CD4-positive, alpha-beta T cell treated with Interleukin-17A for 1 hour (primary cell): ENCODE data around the gene TMEM125.

Source experiments
- DNase-seq: peaks from one replicate; pipeline ENCODE4 v3.0.0-alpha.2; 2020

Gene TMEM125

GRCh38 chr1:43274804-43275180 is 5.0 kb downstream of the TMEM125 start:
- no peak for DNase-seq

GRCh38 chr1:43275826-43276620 is 6.2 kb downstream of the TMEM125 start:
- no peak for DNase-seq

GRCh38 chr1:43276673-43277072 is 6.9 kb downstream of the TMEM125 start:
- no peak for DNase-seq

GRCh38 chr1:43277116-43277876 is 7.5 kb downstream of the TMEM125 start:
- no peak for DNase-seq

- no peak for DNase-seq
Measured at GRCh38 chr1:43279161-43279560, 9.4 kb downstream of the TMEM125 start.

- DNase-seq, result no peak
Measured at GRCh38 chr1:43279666-43280065, 9.9 kb downstream of the TMEM125 start.

- no peak for DNase-seq
Measured at GRCh38 chr1:43280692-43281091, 10.9 kb downstream of the TMEM125 start.

- DNase-seq, result no peak
Measured at GRCh38 chr1:43282220-43283195, 12.7 kb downstream of the TMEM125 start.

- no peak for DNase-seq
Measured at GRCh38 chr1:43284065-43284464, 14.3 kb downstream of the TMEM125 start.

- no peak for DNase-seq
Measured at GRCh38 chr1:43284546-43285110, 14.8 kb downstream of the TMEM125 start.

- no peak for DNase-seq
Measured at GRCh38 chr1:43285269-43285990, 15.6 kb downstream of the TMEM125 start, which contains the start of gene C1orf210. Gene C1orf210 (minus strand): TSS chr1:43285581. CDS start chr1:43283270, 2,311 bp downstream.

- DNase-seq, result no peak
Measured at GRCh38 chr1:43286115-43286514, 16.3 kb downstream of the TMEM125 start.

GRCh38 chr1:43286533-43286932 is 16.8 kb downstream of the TMEM125 start:
- DNase-seq, result no peak

GRCh38 chr1:43288058-43288784 is 18.4 kb downstream of the TMEM125 start:
- DNase-seq, result no peak

GRCh38 chr1:43288785-43289706 is 19.3 kb downstream of the TMEM125 start:
- DNase-seq, result no peak

GRCh38 chr1:43292216-43292615 is 22.4 kb downstream of the TMEM125 start:
- no peak for DNase-seq

- no peak for DNase-seq
Measured at GRCh38 chr1:43292679-43293078, 22.9 kb downstream of the TMEM125 start.

GRCh38 chr1:43293176-43293575 is 23.4 kb downstream of the TMEM125 start:
- DNase-seq, result no peak

- no peak for DNase-seq
Measured at GRCh38 chr1:43293896-43294760, 24.3 kb downstream of the TMEM125 start.
